ENCODE measurements around the gene SH3RF3.

Gene SH3RF3

GRCh38 chr2:109246176-109246575 is 117.2 kb downstream of the SH3RF3 start:
- DNase-seq = no peak

GRCh38 chr2:109246616-109247015 is 117.6 kb downstream of the SH3RF3 start:
- DNase-seq = no peak

- no peak for DNase-seq
Measured at GRCh38 chr2:109247340-109247739, 118.3 kb downstream of the SH3RF3 start.

- DNase-seq = no peak
Measured at GRCh38 chr2:109247812-109248211, 118.8 kb downstream of the SH3RF3 start.

GRCh38 chr2:109248590-109248989 is 119.6 kb downstream of the SH3RF3 start:
- DNase-seq = no peak

- DNase-seq = no peak
Measured at GRCh38 chr2:109253217-109253616, 124.2 kb downstream of the SH3RF3 start.

GRCh38 chr2:109254174-109254904 is 125.3 kb downstream of the SH3RF3 start:
- no peak for DNase-seq

GRCh38 chr2:109255654-109256053 is 126.6 kb downstream of the SH3RF3 start:
- no peak for DNase-seq

GRCh38 chr2:109256111-109256510 is 127.1 kb downstream of the SH3RF3 start:
- DNase-seq = no peak

GRCh38 chr2:109256921-109257320 is 127.9 kb downstream of the SH3RF3 start:
- DNase-seq = no peak

- DNase-seq = no peak
Measured at GRCh38 chr2:109257653-109258052, 128.6 kb downstream of the SH3RF3 start.

- DNase-seq = no peak
Measured at GRCh38 chr2:109258376-109258775, 129.4 kb downstream of the SH3RF3 start.

GRCh38 chr2:109258905-109259540 is 130.0 kb downstream of the SH3RF3 start:
- no peak for DNase-seq

- DNase-seq = no peak
Measured at GRCh38 chr2:109259671-109260070, 130.7 kb downstream of the SH3RF3 start.

GRCh38 chr2:109260116-109260855 is 131.3 kb downstream of the SH3RF3 start:
- no peak for DNase-seq

- peak; percentile 86 for DNase-seq
Measured at GRCh38 chr2:109260886-109261700, 132.1 kb downstream of the SH3RF3 start.

- peak; percentile 21 for DNase-seq
Measured at GRCh38 chr2:109261906-109262631, 133.1 kb downstream of the SH3RF3 start.

- no peak for DNase-seq
Measured at GRCh38 chr2:109264595-109265328, 135.8 kb downstream of the SH3RF3 start.

GRCh38 chr2:109265369-109265768 is 136.4 kb downstream of the SH3RF3 start:
- peak; percentile 17 for DNase-seq

GRCh38 chr2:109265953-109266352 is 136.9 kb downstream of the SH3RF3 start:
- no peak for DNase-seq

GRCh38 chr2:109266496-109266895 is 137.5 kb downstream of the SH3RF3 start:
- DNase-seq = no peak

All from NCI-H69 (cell line).